Measurements from ENCODE around the gene DOCK4.

DOCK4 gene

DNA sequence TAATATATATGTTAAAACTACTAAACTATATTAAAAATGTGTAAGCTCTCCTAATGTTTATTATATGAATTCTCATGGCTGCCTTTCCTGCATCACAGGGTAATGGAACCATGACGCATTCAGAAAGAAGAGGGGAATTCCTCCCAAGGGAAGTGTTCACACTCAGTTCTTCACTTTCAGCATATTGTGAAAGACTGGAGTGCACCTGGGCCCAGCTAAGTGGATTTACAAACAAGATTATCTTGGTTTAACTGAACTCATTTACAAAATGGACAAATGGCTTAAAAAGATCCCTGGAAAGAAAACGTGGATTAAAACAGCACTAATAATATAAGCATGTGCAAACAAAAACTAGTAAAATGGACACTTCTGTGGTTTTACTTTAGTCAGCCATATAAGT is 149.8 kb downstream of the DOCK4 start:
- no peak for DNase-seq (ENCODE audit: extremely low spot score)

DNA sequence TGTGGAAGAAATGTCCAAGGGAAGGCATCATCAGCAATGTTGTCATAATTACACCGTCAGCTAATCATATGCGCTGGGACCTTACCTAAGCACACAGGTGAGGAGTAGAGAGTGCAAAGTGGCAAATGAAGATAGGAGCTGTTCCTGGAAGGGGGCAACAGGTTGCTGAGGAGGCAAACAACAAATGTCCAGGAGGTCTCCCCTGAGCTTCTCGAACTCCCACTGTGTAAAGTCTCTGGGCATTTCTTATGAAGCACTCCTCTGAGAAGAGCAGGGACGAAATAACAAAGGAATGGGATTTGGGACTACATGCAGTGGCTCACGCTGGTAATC is 152.5 kb downstream of the DOCK4 start:
- TF ChIP-seq ELF4 (IDR thresholded peaks at IDR 0.05) (no peak), FOXK2 (IDR thresholded peaks at IDR 0.05) (no peak), SUZ12 (IDR thresholded peaks at IDR 0.05) (no peak), LEF1 (IDR thresholded peaks at IDR 0.05; ENCODE audit: borderline replicate concordance) (no peak)
- TF ChIP-seq, protein P1, sequence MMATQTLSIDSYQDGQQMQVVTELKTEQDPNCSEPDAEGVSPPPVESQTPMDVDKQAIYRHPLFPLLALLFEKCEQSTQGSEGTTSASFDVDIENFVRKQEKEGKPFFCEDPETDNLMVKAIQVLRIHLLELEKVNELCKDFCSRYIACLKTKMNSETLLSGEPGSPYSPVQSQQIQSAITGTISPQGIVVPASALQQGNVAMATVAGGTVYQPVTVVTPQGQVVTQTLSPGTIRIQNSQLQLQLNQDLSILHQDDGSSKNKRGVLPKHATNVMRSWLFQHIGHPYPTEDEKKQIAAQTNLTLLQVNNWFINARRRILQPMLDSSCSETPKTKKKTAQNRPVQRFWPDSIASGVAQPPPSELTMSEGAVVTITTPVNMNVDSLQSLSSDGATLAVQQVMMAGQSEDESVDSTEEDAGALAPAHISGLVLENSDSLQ (IDR thresholded peaks at IDR 0.05), result no peak

More for the DNA sequence above, 149.8 kb downstream of the DOCK4 start:
- TF ChIP-seq, protein P1 (IDR thresholded peaks at IDR 0.05), result no peak
- no peak for TF ChIP-seq NFRKB (IDR thresholded peaks at IDR 0.05)
- no peak for TF ChIP-seq FOXK2 (IDR thresholded peaks at IDR 0.05)
- TF ChIP-seq L3MBTL2 (conservative IDR thresholded peaks at IDR 0.05), result no peak
- ChIA-PET CTCF (interaction anchor here (0.7 kb wide), 1 partner anchor 109 kb away, joined by 4 read pairs; no protein-coding TSS in a partner anchor), POLR2A (no interaction called here)

GRCh38 chr7:112052993-112053736 is 153.0 kb downstream of the DOCK4 start:
- ChIA-PET CTCF (no interaction called here), POLR2A (no interaction called here)
- DNase-seq (ENCODE audit: extremely low spot score), result no peak
- no peak for TF ChIP-seq CTBP1 (IDR thresholded peaks at IDR 0.05; ENCODE audit: borderline replicate concordance)
- TF ChIP-seq, protein P1 (IDR thresholded peaks at IDR 0.05), result peak; percentile 70

More for the DNA sequence above, 152.5 kb downstream of the DOCK4 start:
- ChIA-PET POLR2A (no interaction called here), CTCF (no interaction called here)
- no peak for DNase-seq (ENCODE audit: extremely low spot score)

- no peak for DNase-seq (ENCODE audit: extremely low spot score)
- ChIA-PET POLR2A (no interaction called here), CTCF (no interaction called here)
- TF ChIP-seq FOXA1 (IDR thresholded peaks at IDR 0.05) (no peak), FOXM1 (IDR thresholded peaks at IDR 0.05; ENCODE audit: borderline replicate concordance) (no peak), ARNT (IDR thresholded peaks at IDR 0.05) (no peak), FOXK2 (IDR thresholded peaks at IDR 0.05) (no peak)
Measured at GRCh38 chr7:112052498-112052897, 153.7 kb downstream of the DOCK4 start.

DNA sequence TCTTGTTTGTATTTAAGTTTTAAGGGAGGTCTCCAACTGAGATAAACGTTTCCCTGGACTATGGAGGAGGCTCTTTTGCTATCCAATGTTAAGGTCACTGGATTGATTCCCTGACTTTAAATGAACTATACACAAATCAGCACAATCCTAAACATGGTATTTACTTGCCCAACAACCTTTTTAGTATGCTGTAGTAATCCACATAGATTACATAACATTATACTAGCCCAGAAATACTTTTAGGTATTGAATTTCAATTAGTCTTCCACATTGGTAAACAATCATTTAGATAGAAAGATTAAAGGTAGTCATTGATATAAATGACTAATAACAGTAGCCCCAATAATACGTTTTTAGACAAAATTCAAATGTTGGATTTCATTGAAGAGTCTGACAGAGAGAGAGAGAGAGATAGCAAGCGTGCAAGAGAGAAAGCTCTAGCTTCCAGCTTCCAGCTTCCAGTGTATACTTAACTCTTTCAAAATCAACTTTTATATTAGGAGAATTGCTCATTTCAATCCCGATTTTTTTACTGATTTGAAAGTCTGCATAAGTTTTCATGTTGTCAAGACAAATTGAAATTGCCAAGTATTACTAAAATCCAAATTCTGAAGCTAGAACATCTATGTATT is 155.8 kb downstream of the DOCK4 start:
- DNase-seq (ENCODE audit: extremely low spot score), result no peak
- ChIA-PET POLR2A (no interaction called here), CTCF (no interaction called here)
- TF ChIP-seq FOXM1 (IDR thresholded peaks at IDR 0.05; ENCODE audit: borderline replicate concordance) (no peak), ARNT (IDR thresholded peaks at IDR 0.05) (no peak), TARDBP (IDR thresholded peaks at IDR 0.05) (no peak), NFRKB (IDR thresholded peaks at IDR 0.05) (no peak), LEF1 (IDR thresholded peaks at IDR 0.05; ENCODE audit: borderline replicate concordance) (no peak), FOXA1 (IDR thresholded peaks at IDR 0.05) (no peak), ZNF384 (IDR thresholded peaks at IDR 0.05) (no peak), SP1 (IDR thresholded peaks at IDR 0.05) (no peak), SUZ12 (IDR thresholded peaks at IDR 0.05) (no peak), ELF4 (IDR thresholded peaks at IDR 0.05) (no peak), L3MBTL2 (conservative IDR thresholded peaks at IDR 0.05) (no peak), HDGF (IDR thresholded peaks at IDR 0.05; ENCODE audit: borderline replicate concordance) (no peak), BHLHE40 (IDR thresholded peaks at IDR 0.05; ENCODE audit: borderline replicate concordance) (no peak)
- TF ChIP-seq, protein P1 (IDR thresholded peaks at IDR 0.05), result no peak

DNA sequence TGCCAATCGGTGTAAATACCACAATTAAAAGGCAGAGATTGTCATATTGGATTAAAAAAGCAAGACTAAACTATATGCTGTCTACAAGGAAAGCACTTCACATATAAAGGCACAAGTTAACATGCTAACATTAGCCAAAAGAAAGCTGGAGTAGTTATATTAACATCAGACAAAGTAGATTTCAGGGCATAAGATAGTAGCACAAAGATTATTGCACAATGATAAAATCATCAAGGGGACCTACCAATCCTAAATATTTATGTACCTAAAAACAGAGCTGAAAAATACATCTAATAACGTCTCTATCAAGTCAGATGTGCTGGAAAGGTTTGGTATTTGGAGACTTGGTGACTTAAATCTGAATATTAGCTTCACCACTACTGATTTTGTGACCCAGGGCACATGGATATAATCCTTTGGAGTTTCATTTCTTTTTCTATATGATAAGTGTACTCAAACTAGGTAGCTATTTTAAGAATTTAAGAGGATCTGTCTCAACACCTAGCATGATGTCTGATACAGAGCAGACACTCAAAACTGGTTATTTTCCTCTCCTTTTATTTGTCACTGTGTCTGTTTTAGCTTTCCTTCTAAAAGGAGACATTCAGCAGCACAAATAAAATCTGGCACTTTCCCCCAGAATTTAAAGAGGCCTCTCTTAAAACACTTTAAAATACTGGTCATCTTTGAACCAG is 156.5 kb downstream of the DOCK4 start:
- ChIA-PET CTCF (no interaction called here), POLR2A (no interaction called here)
- DNase-seq (ENCODE audit: extremely low spot score), result no peak
- no peak for TF ChIP-seq SP1 (IDR thresholded peaks at IDR 0.05)
- no peak for TF ChIP-seq NFRKB (IDR thresholded peaks at IDR 0.05)
- TF ChIP-seq L3MBTL2 (conservative IDR thresholded peaks at IDR 0.05), result no peak
- no peak for TF ChIP-seq FOXM1 (IDR thresholded peaks at IDR 0.05; ENCODE audit: borderline replicate concordance)
- no peak for TF ChIP-seq TARDBP (IDR thresholded peaks at IDR 0.05)
- no peak for TF ChIP-seq ZNF384 (IDR thresholded peaks at IDR 0.05)
